Fibroblast of skin of right biceps (primary cell): ENCODE measurements around the gene NTN1.
"Not testable (repeated sequence)": the region's sequence is repeated elsewhere in the genome, so short reads cannot be mapped to it uniquely, and the experiment has no call there.

Source experiments
- DNase-seq: peaks from one replicate; pipeline ENCODE4 v3.0.0-alpha.2; 2013

The NTN1 gene

GRCh38 chr17:9021158-9021991 is at the start of gene NTN1:
NTN1 (plus strand) TSS chr17:9021510; CDS start chr17:9022374, 864 bp downstream.
- DNase-seq, result peak; percentile 38

GRCh38 chr17:8975091-8975725 is 46.1 kb upstream of the NTN1 start:
- DNase-seq, result no peak

GRCh38 chr17:8976638-8977037 is 44.7 kb upstream of the NTN1 start:
- DNase-seq, result no peak

- DNase-seq, result no peak
These were observed 41.6 kb upstream of the NTN1 start for GRCh38 chr17:8979715-8980114.

DNA sequence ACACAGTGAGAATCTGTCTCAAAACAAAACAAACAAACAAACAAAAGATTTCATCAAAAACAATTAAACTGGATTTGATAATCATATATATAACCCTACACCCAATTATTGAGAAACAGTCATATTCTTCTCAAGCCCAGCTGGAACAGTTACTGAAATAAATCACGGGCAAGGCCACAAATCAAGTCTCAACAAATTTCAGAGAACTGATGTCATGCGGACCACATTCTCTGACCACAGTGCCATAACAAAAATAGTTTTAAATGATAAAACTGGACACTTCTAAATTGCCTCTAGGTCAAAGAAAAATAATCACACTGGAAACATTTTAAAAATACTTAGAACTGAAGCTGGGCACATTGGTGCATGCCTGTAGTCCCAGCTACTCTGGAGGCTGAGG is 39.9 kb upstream of the NTN1 start:
- DNase-seq, result no peak

DNA sequence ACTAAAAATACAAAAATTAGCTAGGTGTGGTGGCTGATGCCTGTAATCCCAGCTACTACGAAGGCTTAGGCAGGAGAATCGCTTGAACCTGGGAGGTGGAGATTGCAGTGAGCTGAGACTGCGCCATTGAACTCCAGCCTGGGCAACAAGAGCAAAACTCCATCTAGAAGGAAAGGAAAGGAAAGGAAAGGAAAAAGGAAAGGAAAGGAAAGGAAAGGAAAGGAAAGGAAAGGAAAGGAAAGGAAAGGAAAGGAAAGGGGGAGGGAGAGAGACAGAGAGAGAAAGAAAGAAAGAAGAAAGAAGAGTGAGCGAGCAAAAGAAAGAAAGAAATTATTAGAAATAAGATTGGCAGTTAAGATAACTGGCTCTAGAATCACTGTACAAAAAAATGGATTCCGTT is 37.1 kb upstream of the NTN1 start:
- DNase-seq, result not testable (repeated sequence)

GRCh38 chr17:8985054-8985701 is 36.1 kb upstream of the NTN1 start:
- DNase-seq, result no peak

GRCh38 chr17:8986295-8986694 is 35.0 kb upstream of the NTN1 start:
- no peak for DNase-seq

- not testable (repeated sequence) for DNase-seq
These were observed 32.9 kb upstream of the NTN1 start for GRCh38 chr17:8988263-8988935.

- DNase-seq, result peak; percentile 56
These were observed 29.6 kb upstream of the NTN1 start for GRCh38 chr17:8991514-8992285.

- DNase-seq, result peak; percentile 38
These were observed 27.0 kb upstream of the NTN1 start for GRCh38 chr17:8994319-8994718.

- no peak for DNase-seq
These were observed 25.6 kb upstream of the NTN1 start for GRCh38 chr17:8995711-8996110.

GRCh38 chr17:8997994-8998628 is 23.2 kb upstream of the NTN1 start:
- DNase-seq, result peak; percentile 50

DNA sequence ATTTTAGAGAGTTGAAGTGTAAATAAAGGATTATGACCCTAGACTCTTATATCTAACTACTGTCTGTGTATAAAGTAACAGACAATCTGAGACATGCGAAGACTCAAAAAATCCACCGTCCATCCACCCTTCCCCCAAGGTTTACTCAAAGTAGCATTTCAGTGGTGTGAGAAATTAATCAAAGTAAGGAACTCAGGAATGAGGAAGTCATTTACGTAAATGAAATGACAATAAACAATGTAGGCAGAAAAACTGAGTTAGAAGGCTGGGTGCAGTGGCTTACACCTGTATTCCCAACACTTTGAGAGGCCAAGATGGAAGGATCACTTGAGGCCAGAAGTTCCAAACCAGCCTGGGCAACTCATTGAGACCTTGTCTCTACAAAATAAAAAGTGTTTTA is 19.8 kb upstream of the NTN1 start:
- no peak for DNase-seq

DNA sequence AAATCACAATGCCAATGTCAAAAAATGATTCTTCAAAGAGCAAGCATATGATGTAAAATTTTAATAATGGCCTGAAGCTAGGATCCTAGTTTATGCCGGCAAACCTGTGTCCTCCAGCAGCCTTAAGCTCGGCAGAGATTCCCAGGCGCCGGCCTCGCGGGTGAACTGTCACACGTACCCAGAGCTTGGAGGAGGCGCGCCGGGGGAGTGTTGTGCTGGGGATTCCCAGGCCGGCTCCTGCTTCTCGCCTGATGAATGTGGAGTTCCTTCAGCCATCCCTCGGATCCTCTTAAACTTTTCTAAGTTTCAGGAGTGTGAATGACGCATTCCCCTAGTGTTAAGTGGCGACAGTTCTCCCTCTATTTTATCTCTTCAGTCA is 19.1 kb upstream of the NTN1 start:
- no peak for DNase-seq

- DNase-seq, result peak; percentile 16
These were observed 18.5 kb upstream of the NTN1 start for GRCh38 chr17:9002606-9003354.

GRCh38 chr17:9003355-9004131 is 17.8 kb upstream of the NTN1 start:
- no peak for DNase-seq

GRCh38 chr17:9004132-9004960 is 17.0 kb upstream of the NTN1 start:
- no peak for DNase-seq

DNA sequence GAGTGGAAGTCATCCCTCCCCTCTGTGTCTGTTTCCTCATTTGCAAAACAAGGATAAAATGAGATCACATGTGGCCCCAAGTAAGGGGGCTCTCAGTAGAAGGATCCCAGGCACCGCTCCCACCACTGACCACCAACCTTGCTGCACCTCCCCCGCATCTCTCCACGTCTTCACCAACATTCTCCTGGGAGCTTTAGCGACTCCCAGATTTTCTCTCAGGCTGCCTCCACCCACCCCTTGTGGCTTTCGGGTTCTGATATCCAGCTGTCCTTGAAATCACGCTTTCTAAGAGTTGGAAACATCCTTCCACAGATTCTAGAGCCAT is 16.4 kb upstream of the NTN1 start:
- DNase-seq, result no peak
